GM18873 (cell line): ENCODE results near the gene CBX6.
"Not testable (repeated sequence)": the region's sequence is repeated elsewhere in the genome, so short reads cannot be mapped to it uniquely, and the experiment has no call there.

Experiments
- ATAC-seq: cut with Tn5 transposase; IDR thresholded peaks from one replicate; pipeline ENCODE4 v1.9.1; 2021; ENCODE audit warnings: mild to moderate bottlenecking, moderate library complexity, moderate number of reproducible peaks; ENCODE audit not compliant: unreplicated experiment, low FRiP score

CBX6 gene

DNA sequence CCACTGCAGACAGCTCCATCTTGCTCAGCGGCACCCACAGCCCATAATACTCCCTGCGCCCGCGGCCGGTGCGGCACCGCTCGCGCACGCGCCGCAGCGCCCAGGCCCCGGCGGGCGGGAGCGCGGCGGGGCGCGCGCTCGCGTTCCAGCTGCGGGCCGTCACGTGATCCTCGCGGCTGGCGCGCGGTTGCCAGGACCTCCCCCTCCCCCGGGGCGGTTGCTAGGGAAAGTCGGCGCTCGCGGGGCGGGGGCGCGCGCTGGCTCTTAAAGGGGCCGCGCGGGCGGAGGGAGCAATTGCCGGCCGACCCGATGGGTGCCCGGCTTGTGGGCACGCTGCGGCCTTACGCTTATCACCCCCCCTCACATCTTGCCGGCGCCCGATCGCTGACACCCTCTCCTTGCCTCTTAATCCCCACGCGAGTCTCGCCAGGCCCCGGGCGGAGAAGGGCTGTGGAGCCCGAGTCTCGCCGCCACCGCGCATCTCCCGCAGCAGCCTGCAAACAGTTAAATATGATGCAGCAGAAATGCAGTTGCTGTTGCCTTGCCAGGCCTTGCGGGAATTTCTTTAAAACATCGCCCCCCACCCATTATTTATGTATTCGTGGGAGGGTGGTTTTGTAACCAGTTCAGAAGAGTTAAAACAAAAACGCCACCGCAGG lies at the start of gene CBX6:
CBX6 (minus strand) TSS at position 45 of the 659 bp plus-strand sequence; CDS start at position 19, 26 bp downstream.
- ATAC-seq, result no peak

DNA sequence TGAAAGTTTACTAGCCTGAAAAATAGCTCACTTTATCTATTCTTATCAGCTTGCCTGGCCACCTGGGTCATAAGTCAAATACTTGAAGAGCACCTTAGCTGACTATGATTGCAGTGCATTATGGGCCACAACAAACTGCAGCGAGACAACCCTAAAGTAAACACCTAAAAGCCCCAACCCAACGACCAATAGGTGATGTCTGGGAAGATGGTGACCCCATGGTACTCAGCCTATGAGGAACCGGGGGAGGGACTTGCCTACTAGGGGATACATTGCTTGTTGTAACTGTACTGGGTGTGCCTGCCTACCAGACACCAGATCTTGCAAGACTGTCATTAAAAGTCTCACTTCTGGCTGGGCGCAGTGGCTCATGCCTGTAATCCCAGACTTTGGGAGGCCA lies 49.8 kb upstream of the CBX6 start:
- no peak for ATAC-seq

DNA sequence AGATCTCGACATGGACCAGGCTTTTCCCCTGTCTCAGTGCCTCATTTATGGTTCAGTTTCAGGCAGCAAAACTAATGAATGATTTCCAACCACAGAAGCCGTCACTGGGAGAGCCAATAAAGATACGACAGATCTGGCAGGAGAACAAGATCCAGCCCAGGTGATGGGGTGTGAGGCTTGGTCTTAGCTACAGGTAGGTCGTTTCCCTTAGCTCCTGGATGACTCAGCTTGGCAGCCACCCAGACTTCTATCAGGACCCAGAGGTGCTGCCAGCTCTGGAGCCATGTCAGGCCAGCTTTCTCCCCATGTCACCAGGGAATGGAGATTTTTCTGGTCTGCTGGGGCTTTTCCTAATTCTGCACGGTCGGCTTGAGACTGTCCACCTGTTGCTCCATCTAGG lies 49.1 kb upstream of the CBX6 start:
- no peak for ATAC-seq

DNA sequence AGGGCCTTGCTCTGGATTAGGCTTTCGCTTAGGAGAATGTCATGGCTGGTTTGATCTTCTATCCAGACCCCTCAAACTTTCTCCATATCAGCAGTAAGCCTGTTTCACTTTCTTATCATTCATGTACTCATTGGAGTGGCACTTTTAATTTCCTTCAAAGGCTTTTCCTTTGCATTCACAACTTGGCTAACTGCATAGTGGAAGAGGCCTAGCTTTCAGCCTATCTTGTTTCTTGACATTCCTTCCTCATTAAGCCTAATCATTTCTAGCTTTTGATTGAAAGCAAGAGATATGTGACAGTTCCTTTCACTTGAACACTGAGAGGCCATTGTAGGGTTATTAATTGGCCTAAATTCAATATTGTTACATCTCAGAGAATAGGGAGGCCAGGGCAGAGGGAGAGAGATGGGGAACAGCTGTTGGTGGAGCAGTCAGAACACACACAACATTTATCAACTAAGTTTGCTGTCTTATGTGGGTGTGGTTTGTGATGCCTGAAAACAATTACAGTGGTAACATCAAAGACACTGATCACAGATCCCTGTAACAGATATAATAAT lies 47.7 kb upstream of the CBX6 start:
- no peak for ATAC-seq

DNA sequence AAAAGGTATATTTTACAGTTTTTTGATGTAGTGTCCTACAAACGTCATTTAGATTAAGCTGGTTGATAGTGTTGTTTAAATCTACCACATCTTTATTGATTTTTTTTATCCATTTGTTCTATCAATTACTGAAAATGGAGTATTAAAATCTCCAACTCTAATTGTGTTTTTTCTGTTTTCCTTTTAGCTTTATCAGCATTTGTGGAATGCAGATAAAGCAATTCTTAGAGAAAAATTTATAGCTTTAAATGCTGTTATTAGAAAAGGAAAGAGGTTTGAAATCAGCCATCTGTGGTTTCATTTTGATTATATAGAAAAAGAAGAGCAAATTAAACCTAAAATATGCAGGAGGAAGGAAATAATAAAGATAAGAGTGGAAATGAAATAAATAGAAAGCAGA lies 39.4 kb upstream of the CBX6 start:
- ATAC-seq, result no peak

- ATAC-seq, result no peak
These were observed 35.8 kb upstream of the CBX6 start for GRCh38 chr22:38907767-38908166.

GRCh38 chr22:38906052-38906451 lies 34.0 kb upstream of the CBX6 start:
- no peak for ATAC-seq

DNA sequence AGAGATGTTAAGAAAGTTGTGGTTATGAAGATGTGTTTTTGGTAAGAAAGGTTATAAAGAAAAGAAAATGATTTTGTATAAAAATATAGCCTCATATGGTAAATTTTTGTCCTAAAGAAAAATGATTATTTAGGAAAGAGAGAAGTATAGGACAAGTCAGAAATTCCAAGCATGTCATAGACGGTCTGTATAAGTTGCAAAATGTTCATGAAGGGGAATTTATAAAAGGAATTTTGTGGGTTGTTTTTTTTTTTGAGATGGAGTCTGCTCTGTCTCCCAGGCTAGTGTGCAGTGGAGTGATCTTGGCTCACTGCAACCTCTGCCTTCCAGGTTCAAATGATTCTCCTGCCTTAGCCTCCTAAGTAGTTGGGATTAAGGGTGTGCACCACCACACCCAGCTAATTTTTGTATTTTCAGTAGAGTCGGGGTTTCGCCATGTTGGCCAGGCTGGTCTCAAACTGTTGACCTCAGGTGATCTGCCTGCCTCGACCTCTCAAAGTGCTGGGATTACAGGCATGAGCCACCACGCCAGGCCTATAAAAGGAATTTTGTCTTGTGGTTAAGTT lies 32.1 kb upstream of the CBX6 start:
- ATAC-seq, result not testable (repeated sequence)

DNA sequence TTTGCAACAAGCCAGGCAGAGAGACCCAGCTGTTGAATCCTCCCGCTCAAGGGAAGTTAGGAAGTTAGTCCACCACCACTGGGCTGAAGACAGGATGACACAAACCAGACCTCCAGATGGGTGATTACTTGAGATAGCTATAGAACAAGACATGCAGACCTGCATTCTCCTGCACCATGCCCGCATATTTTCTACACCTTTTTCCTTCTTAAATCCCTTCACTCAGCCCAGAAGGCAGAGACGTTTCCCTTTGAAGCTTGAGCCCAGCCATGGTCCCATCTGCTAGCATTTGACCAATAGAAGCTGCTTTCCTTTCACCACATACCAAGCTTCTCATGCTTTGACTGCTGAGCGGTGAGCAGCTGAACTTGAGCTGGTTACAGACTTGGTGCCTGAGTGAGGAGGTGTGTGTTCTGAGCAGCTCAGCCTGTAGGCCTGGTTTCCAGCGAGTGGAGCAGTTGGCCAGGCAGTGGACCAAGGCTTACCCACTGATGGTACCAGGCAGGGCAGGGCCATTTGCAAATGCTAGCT lies 29.2 kb upstream of the CBX6 start:
- no peak for ATAC-seq

GRCh38 chr22:38900677-38901076 lies 28.7 kb upstream of the CBX6 start:
- no peak for ATAC-seq

DNA sequence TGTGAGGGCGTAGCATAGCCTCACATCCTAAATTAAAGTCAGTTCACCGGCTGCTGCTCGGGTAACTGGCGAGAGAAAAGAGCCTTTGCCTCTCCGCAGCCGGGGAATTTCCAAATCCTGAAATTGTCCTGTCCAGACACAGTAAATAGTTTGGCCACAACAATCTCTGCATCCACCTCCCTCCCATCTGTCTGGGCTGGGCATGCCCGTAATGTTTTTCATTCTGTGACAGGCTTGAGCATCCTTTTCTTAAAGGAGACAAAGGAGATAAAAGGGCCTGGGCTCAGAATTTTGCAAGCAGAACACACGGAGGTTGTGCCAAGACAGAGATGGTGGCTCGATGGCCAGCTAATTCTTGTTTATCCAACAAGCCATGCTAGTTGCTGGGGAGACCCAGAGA lies 19.2 kb upstream of the CBX6 start:
- no peak for ATAC-seq

- no peak for ATAC-seq
These were observed 18.4 kb upstream of the CBX6 start for GRCh38 chr22:38890377-38890776.

DNA sequence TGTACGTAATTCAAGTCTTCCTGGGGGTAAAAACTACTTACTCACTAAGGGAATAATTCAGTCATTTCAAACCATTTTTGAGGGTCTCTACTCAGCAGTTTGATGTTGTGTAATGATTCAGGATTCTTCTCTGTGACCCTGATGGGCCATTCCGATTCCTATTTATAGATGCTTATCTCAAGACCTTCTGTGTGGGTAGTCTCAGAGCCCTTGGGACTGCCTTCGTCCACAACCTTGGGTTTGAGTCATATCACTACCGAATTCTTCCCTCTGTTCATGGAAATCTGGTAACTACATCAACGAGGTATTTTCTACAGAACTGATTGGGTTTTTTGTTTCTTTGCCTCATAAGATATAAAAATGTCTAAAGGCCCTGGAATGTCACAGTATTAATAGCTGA lies 14.3 kb upstream of the CBX6 start:
- no peak for ATAC-seq

DNA sequence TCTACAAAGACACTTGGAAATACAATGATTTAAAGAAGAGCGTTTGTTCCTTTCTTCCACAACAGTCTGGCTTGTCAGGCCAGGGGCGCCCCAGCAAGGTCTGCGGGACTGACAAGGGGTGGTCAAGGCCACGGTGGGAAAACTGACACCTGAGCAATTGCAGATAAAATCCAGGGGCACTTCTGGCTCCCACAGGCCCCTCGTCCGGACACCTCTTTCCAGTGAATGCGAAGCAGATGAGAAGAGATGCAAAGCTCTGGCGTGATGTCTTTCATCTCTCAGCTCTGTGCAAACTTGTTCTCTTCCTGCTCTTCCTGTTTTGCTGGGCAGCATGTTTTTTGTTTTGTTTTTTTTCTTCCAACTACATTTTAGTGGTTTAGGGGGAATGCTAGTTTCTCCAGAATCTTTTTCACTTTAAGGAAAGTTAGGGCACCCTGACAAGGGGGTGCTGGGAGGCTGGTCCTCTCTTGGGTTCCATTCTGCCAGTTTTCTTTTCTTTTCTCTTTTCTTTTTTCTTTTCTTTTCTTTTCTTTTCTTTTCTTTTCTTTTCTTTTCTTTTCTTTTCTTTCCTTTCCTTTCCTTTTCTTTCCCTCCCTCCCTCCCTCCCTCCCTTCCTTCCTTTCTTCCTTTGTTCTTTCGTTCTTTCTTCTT lies 11.1 kb upstream of the CBX6 start:
- ATAC-seq, result no peak

DNA sequence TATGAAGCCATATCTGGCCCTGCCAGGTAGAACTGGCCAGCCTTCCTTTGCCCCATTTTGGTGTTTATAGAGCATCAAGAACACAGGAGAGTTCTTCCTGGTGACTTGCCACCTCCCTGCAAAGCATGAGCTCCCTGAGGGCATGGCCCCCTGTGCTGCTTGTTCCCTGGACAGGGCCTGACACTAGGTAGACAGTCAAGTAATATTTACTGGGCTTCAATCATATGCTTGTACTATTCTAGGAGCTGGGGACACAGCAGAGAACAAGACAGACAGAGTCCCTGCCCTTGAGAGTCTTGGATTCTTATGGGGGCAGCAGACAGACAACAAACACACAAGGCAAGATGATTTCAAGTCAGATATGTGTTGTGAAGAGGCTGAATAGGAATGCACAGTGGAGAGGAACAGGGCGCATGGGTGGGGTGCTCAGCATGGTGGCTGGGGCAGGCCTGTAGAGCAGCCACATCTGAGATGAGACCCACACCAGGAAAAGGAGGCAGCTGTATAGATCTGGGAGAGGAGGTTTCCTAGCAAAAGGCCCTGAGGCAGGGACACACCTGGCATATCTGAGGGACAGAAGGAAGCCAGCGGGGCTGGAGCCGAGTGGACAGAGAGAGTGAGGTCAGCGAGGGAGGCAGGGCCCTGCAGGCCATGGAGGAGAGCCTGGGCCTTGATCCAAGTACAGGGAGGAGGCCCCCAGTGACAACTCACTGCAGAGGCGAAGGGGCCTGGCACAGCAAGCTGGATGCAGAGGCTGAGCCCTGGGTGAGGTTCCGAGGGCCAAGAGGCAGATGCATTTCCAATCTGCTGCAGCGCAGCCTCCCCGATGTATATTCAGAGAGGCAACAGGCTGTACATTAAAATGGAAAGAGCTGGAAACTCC lies 10.2 kb upstream of the CBX6 start:
- ATAC-seq, result no peak

- no peak for ATAC-seq
These were observed 9.5 kb upstream of the CBX6 start for GRCh38 chr22:38881464-38881871.

DNA sequence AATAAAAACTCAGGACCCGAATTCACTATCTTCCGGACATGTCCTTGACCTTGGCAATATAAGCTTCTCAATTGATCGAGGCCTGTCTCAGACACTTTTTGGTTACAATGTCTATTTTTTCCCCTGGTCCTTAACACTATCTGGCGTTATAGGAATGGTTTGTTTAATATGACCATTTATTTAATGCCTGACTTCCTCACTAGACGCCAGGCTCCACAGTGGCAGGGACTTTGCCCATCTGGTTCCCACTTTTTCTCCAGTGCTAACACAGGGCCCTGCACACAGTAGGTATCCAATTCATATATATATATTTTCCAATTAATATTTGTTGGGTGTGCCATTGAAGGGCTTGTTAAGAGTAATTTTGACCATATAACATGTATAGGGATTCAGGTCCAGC lies 7.9 kb upstream of the CBX6 start:
- ATAC-seq, result no peak

GRCh38 chr22:38879108-38879729 lies 7.2 kb upstream of the CBX6 start:
- ATAC-seq, result no peak

DNA sequence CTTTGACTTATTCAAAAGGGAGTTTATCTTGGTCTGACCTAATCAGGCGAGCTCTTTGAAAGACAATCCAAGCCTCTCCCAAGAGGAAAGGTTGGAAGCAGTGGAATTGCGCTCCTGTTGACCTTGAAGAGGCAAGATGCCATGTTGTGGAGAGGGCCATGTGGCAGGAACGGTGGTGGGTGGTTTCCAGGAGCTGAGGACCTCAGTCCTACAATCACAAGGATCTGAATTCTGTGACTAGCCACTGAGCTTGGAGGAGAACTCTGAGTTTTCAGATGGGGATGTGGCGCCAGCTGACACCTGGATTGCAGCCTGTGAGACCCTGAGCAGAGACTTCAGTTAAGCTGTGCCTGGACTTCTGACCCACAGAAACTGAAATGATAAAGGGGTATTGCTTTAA lies 6.0 kb upstream of the CBX6 start:
- no peak for ATAC-seq
